Measurements from ENCODE around the gene DEGS2.

DNA sequence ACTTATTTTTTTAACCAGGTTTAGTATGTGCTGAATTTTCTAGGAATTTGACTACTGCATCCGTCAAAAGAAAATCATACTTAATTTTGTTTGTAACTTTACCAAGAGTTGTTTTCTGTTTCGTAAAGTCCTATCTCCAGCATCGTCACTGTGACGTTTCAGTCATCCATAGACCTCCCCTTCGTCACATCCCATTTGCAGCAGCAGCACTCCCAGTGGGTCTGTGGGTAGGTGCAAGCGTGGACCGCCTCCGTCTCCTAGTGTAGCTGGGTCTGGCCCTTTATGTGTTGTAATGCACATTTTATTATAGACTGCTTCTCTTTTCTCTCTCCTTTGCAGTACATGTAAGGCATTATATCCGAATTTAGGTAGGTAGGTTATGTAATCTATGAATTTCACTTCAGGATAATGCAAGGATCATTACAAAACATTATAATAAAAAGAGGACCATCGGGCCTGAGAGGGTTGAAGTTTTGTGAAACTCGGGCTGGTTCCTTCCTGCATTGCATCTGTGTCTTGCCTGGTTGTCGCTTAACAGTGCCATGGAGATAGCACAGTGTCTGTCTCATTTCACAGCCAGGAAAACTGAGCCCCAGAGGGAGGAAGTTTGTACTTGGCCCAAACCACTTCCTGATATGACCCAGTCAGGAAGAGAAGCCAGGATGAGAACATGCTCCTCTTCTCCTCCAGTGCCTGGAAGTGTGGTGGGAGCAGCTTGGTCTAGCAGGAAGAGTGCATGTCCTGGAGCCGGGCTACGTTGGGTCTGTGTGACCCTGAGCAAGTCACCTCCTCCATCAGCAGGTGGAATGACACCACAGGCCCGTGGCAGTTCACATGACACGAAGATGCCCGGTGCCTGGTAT lies 53.0 kb downstream of the DEGS2 start:
- no peak for TF ChIP-seq EZH2 (IDR thresholded peaks at IDR 0.05; ENCODE audit: low read length, unreplicated experiment)
- TF ChIP-seq, protein P1, sequence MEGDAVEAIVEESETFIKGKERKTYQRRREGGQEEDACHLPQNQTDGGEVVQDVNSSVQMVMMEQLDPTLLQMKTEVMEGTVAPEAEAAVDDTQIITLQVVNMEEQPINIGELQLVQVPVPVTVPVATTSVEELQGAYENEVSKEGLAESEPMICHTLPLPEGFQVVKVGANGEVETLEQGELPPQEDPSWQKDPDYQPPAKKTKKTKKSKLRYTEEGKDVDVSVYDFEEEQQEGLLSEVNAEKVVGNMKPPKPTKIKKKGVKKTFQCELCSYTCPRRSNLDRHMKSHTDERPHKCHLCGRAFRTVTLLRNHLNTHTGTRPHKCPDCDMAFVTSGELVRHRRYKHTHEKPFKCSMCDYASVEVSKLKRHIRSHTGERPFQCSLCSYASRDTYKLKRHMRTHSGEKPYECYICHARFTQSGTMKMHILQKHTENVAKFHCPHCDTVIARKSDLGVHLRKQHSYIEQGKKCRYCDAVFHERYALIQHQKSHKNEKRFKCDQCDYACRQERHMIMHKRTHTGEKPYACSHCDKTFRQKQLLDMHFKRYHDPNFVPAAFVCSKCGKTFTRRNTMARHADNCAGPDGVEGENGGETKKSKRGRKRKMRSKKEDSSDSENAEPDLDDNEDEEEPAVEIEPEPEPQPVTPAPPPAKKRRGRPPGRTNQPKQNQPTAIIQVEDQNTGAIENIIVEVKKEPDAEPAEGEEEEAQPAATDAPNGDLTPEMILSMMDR (conservative IDR thresholded peaks at IDR 0.05; ENCODE audit: low read depth, low read length), result no peak

Measured in PC-3 (cell line).